AG09309 (cell line): Measurements from ENCODE around the gene TNFSF8.

Experiments
- DNase-seq: peaks from one replicate; pipeline ENCODE4 v3.0.0-alpha.2; 2010; ENCODE audit warnings: low read depth
- H3K4me3 ChIP-seq: 2 replicates; pipeline ENCODE4 v1.5.1; 2011; ENCODE audit warnings: mild to moderate bottlenecking, low read depth, low read length, moderate library complexity; ENCODE audit not compliant: control insufficient read depth
- CTCF ChIP-seq: IDR thresholded peaks from 2 replicates; pipeline ENCODE4 v1.5.1; 2011; ENCODE audit warnings: mild to moderate bottlenecking, low read depth, low read length, inconsistent platforms; ENCODE audit not compliant: insufficient read depth, control insufficient read depth; ENCODE audit errors: missing control alignments

The TNFSF8 gene

GRCh38 chr9:114888607-114889006 is 41.8 kb downstream of the TNFSF8 start:
- H3K4me3 ChIP-seq, result no peak overlapping the region

GRCh38 chr9:114887963-114888362 is 42.4 kb downstream of the TNFSF8 start:
- DNase-seq, result no peak
- TF ChIP-seq CTCF, result no peak
- H3K4me3 ChIP-seq, result no peak overlapping the region

More at GRCh38 chr9:114888607-114889006, 41.8 kb downstream of the TNFSF8 start:
- no peak for TF ChIP-seq CTCF
- no peak for DNase-seq

- DNase-seq, result no peak
- TF ChIP-seq CTCF, result no peak
- no peak overlapping the region for H3K4me3 ChIP-seq
Observed at GRCh38 chr9:114884787-114885452, 45.5 kb downstream of the TNFSF8 start.

GRCh38 chr9:114883709-114884108 is 46.7 kb downstream of the TNFSF8 start:
- DNase-seq, result no peak
- TF ChIP-seq CTCF, result no peak
- H3K4me3 ChIP-seq, result no peak overlapping the region

GRCh38 chr9:114880291-114880745 is 50.1 kb downstream of the TNFSF8 start:
- no peak overlapping the region for H3K4me3 ChIP-seq
- no peak for DNase-seq
- TF ChIP-seq CTCF, result no peak

GRCh38 chr9:114878879-114879564 is 51.4 kb downstream of the TNFSF8 start:
- no peak for TF ChIP-seq CTCF
- DNase-seq, result no peak
- no peak overlapping the region for H3K4me3 ChIP-seq
